ENCODE results near the gene STAC3.

DNA sequence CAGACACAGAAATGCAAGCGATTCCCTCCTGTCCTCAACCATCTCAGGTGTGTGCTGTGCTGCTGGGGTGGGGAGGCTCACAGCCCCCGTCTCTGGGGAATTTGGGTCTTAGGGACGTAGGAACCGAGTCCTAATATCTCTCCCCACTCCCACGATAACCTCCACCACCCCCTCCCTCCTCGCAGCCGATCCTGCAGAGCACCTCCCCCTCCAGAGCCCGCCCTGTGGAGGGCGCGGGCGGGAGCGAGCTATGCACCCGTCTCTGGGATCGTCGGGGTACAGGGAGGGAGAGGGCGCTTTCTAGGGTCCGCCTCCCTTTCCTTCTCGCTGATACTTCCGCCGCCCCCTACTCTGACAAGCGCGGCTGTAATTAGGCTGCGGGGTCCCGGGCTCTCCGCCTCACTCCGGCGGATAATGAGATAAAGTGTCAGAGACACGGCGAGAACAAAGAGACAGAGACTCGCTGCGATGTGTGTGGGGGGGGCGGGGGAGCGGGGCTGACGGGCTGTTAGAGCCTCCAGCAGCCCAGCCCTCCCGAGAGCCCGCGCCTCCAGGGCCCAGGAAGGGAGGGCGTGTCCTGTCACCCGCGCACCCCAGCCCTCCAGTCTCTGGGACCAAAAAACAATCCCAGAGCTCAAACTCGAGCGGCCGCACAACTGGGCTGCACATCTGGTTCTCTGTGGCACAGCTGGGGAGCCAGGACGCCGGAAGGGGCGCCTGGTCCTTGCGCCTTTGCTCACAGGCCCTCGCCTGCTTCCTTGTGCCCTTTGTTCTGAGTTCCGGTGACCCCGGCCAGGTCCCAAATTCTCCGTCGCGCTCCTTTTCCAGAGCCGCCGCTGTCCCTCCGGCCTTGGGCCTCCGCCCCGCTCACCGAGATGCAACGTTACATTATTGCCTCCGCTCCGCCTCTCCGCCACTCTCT is 12.8 kb downstream of the STAC3 start:
- TF ChIP-seq, protein P1, sequence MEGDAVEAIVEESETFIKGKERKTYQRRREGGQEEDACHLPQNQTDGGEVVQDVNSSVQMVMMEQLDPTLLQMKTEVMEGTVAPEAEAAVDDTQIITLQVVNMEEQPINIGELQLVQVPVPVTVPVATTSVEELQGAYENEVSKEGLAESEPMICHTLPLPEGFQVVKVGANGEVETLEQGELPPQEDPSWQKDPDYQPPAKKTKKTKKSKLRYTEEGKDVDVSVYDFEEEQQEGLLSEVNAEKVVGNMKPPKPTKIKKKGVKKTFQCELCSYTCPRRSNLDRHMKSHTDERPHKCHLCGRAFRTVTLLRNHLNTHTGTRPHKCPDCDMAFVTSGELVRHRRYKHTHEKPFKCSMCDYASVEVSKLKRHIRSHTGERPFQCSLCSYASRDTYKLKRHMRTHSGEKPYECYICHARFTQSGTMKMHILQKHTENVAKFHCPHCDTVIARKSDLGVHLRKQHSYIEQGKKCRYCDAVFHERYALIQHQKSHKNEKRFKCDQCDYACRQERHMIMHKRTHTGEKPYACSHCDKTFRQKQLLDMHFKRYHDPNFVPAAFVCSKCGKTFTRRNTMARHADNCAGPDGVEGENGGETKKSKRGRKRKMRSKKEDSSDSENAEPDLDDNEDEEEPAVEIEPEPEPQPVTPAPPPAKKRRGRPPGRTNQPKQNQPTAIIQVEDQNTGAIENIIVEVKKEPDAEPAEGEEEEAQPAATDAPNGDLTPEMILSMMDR (IDR thresholded peaks at IDR 0.05; ENCODE audit: low read depth, low read length), result no peak
- no peak for TF ChIP-seq EZH2phosphoT487 (IDR thresholded peaks at IDR 0.05; ENCODE audit: low read depth)
